Stimulated activated CD8-positive, alpha-beta memory T cell treated with anti-CD3 and anti-CD28 coated beads, Interleukin-15, amount 100 ng/mL, for 4 hours (primary cell): ENCODE data around the gene CDK19.

Experiments used
- DNase-seq, 2 donors: peaks; one replicate each; pipeline ENCODE4 v3.0.0-alpha.2; 2020; ENCODE audit warnings: low read depth in 2 of 2

Gene CDK19

DNA sequence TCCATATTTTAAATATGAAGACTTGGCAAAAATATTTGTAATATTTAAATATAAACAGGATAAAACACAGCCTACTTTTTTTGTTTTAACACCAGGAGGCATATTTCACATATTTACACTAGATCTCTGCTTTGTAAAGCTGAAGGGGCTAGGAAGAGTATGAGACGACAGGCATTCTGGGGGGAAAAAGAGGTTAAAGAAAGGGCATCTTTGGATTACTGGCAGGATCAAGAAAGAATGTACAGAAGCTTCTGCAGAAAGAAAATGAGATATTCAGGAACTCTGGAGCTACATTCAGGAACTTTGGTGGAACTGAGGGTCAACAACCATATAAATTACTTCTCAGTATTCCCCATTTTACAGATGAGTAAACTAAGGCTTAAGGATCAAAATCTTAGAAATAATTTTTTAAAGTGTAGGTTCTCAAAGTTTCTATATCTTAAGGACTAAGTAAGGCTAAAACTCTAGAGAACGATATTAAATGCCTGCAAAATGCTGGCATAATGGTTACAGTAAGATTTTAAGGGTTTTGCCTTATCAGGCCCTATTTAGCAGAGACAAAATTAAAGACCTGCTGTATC is 156.5 kb downstream of the CDK19 start:
- no peak for DNase-seq

GRCh38 chr6:110656492-110656891 is 158.8 kb downstream of the CDK19 start:
- no peak for DNase-seq

GRCh38 chr6:110655821-110656220 is 159.4 kb downstream of the CDK19 start:
- DNase-seq = no peak

GRCh38 chr6:110654096-110654820 is 161.0 kb downstream of the CDK19 start:
- DNase-seq = no peak

- no peak for DNase-seq
These were observed 161.9 kb downstream of the CDK19 start for GRCh38 chr6:110653381-110653780.

GRCh38 chr6:110652520-110652919 is 162.7 kb downstream of the CDK19 start:
- no peak for DNase-seq

GRCh38 chr6:110650755-110651154 is 164.5 kb downstream of the CDK19 start:
- DNase-seq = no peak

- DNase-seq = no peak
These were observed 165.6 kb downstream of the CDK19 start for GRCh38 chr6:110649704-110650103.

DNA sequence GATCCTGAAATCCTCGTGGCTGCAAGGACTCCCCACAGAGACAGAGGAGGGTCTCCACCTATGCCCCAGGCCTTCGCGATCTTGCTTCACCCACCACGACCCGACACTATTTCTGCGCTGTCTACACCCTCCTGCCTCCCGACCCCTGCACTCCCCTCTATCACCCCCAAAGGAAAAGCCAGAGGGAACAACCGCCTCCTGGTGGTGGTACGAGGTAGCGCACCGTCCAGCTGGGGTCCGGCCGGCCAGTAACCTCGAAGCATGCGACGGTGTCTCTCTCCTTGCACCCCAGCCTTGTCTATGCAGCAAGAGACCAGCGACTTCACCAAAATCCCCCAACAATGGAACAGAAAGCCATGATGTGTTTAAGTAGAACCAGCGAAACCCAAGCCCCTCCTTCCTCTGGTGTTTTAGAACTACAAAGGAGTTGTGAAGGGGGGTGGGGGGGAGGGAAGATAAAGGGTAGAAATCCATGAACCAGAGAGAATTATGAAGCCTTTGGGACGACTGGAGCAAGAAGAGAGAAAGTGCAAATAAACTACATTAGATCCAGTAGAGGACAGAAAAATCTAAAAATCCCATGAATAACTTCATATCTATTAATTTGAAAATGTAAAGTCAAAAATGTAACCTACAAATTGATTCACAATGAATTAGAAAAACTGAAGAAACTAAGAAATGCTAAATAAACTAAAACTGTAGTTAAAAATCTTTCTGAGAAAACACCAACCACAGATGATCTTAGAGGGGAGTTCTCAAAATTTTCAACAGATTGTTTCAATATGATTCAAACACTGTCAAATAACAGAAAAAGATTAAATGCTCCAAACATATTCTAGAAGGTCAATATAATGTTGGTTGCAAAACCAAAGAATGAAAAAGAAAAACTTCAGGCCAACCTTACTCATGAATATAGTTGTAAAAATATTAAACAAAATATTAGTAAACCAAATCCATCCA is 168.0 kb downstream of the CDK19 start:
- DNase-seq = no peak

DNA sequence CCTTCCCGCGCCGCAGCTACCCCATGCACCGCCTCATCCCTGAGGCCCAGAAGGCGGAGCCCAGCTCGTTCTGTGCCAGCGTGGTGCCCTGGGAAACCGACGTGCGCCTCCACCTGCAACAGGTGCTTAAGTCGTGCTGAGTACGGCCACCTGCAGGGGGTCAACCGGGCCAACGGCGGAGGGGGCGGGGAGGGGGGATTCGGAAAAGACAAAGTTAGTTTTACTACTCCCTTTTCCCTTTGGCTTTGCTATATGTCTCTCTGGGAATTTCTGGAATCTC is 168.9 kb downstream of the CDK19 start:
- no peak for DNase-seq

DNA sequence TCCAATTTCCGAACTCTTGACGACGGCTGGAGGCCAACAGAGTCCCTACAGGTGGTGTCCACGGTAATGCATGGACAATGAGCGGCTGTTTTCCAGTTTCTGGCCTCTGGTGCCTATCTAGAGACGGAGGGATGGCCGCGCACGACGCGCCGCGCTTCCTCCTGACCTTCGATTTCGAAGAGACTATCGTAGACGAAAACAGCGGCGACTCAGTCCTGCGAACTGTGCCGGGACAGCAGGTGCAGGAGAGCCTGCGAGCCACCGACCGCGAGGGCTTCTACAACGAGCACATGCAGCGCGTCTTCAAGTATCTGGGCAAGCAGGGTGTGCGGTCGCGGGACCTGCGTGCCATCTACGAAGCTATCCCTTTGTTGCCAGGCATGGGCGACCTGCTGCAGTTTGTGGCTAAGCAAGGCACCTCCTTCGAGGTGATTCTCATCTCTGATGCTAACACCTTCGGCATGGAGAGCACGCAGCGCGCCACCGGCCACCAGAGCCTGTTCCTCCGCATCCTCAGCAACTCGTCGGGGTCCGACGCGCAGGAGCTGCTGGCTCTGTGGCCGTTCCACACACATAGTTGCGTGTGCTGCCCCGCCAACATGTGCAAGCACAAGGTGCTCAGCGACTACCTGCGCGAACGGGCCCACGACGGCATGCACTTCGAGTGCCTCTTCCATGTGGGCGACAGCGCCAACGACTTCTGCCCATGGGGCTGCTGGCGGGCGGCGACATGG is 169.4 kb downstream of the CDK19 start:
- DNase-seq = no peak

DNA sequence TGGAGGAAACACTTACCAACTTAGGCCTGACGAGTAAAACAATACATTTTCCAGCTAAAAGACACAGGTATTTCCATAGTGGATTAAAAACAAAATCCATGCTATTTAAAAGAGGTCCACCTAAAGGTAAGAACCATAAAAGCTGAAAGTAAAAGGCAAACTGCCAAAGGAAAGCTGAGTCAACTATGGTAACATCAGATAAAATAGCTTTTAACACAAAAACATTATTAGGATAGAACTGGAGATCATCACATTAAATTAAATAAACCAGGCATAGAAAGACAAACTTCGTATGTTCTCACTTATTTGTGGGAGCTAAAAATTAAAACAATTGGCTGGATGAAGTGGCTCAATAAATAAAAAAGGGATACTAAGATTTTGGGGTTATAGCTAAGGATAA is 172.1 kb downstream of the CDK19 start:
- no peak for DNase-seq

- DNase-seq = no peak
These were observed 172.6 kb downstream of the CDK19 start for GRCh38 chr6:110642711-110643110.

- DNase-seq = no peak
These were observed 178.5 kb downstream of the CDK19 start for GRCh38 chr6:110636781-110637180.

- no peak for DNase-seq
These were observed 180.2 kb downstream of the CDK19 start for GRCh38 chr6:110635096-110635495.

- no peak for DNase-seq
These were observed 181.5 kb downstream of the CDK19 start for GRCh38 chr6:110633731-110634213.

DNA sequence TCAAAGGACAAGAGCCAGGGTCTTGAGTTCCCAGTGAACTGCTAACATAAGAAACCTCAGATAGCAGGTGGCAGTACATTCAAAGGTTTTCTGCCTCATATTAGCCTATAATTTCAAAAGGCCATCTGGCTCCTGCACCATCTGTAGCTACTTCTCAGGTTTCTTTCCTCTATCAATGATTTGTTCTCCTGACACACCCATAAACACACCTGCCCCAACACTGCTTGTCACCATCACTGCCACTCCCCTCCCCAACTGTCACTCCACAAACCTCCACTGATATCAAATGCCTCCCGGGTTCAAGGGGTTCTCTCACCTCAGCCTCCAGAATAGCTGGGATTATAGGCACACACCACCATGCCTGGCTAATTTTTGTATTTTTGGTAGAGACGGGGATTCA is 186.1 kb downstream of the CDK19 start:
- no peak for DNase-seq

DNA sequence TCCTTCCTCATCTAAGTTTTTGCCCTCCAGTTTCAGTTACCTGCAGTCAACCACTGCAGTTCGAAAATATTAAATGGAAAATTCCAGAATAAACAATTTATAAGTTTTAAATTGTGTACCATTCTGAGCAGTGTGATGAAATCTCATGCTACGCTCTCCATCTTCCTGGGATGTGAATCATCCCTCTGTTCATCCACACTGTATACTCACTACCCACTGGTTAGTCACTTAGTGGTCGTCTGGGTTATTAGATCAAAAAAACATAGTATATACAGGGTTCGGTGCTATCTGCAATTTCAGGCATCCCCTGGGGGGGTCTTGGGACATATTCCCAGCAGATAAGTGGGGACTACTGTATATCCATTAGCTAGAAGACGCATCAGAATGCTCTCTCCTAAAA is 186.9 kb downstream of the CDK19 start:
- DNase-seq = no peak

DNA sequence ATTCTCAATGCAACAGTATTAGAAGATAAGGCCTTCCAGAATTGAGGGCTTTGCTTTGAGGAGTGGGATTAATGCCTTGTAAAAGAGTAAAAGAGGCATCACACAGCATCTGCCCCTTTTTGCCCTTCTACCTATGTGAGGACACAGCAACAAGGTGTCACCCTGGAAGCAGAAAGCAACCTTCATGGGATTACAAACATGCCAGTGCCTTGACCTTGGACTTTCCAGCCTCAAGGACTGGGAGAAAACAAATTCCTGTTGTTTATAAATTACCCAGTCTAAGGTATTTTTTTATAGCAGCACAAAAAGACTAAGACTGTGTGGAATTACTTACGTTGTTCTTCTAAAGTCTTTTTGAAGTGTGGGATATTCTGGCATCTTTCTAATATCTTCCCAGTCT is 188.8 kb downstream of the CDK19 start:
- DNase-seq = no peak

GRCh38 chr6:110625883-110626282 is 189.4 kb downstream of the CDK19 start:
- DNase-seq = no peak

DNA sequence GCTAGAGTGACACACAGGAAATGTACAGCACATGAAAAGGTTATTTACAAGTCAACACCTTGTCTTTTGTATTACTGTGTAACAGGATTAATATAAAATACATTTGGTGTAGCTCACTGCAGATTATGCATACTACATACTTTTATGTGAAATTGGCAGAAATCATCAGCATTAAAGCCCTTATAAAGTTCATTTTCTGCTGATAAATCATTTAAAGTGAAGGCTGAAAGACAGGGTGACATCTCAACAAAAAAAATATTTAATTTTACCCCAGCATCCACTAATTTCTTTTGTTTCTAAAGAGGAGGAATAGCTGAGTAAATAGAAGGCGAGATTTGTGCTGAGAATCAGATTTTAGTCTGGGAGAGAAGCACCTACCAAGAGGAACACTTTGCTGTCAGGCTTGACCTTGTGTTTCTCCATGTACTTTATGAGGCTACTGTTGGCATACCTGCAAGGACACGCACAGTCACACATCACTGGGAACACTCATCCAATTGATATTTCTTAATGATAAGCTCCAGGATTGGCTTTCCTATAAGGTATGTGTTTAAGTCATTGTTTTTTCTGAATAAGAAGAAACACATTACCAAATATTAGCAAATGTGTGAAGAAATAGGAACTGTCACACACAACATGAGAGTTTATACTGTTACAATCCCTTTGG is 192.2 kb downstream of the CDK19 start:
- DNase-seq = no peak
